Measurements from ENCODE around the gene TRAPPC2. TPM values are rescaled to one million over a fixed set of nuclear protein-coding genes. Genes with fewer than 3 reads are reported as not detected.

TRAPPC2 gene
- total RNA-seq, 4 donors from 2014 or later, result 14.3 to 17.3 (median 16.0) TPM

DNA sequence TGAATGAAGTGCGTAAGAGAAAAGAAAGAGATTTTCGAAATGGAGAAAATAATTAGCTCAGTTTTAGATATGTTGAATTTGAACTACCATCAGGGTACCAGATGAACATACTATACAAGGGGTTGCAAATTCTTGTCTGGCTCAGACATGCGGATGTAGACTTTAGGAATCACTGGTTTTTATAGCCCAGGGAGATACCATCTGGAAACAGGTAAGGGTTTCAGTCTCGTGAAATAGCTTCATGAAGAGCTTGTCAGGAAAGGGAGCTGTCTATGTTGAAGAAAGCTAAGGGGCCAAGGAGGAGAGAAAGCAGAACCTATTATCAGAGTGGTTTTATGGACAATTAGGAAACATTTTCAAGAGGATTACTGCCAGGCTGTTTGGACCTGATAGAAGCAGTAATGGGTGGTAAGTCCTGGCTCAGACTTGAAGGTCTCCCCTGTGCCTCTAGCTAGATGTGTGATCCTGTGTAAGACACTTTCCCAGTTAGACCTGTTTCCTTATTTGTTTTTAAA lies 38.8 kb downstream of the TRAPPC2 start:
- Histone ChIP-seq H3K27ac (no peak overlapping the region), H3K27me3 (no peaks in the 10 kb centered on the region), H3K4me1 (peaks cover 0 to 97% (median 6%) of the 10 kb centered on the region in 3 donors), H3K4me3 (no peak overlapping the region), H3K36me3 (no peaks in the 10 kb centered on the region), H3K9me3 (no peaks in the 10 kb centered on the region)
- TF ChIP-seq, protein P1, sequence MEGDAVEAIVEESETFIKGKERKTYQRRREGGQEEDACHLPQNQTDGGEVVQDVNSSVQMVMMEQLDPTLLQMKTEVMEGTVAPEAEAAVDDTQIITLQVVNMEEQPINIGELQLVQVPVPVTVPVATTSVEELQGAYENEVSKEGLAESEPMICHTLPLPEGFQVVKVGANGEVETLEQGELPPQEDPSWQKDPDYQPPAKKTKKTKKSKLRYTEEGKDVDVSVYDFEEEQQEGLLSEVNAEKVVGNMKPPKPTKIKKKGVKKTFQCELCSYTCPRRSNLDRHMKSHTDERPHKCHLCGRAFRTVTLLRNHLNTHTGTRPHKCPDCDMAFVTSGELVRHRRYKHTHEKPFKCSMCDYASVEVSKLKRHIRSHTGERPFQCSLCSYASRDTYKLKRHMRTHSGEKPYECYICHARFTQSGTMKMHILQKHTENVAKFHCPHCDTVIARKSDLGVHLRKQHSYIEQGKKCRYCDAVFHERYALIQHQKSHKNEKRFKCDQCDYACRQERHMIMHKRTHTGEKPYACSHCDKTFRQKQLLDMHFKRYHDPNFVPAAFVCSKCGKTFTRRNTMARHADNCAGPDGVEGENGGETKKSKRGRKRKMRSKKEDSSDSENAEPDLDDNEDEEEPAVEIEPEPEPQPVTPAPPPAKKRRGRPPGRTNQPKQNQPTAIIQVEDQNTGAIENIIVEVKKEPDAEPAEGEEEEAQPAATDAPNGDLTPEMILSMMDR (IDR thresholded peaks at IDR 0.05), result no peak
- TF ChIP-seq EP300 (IDR thresholded peaks at IDR 0.05), result no peak
- no peak for TF ChIP-seq POLR2AphosphoS5 (IDR thresholded peaks at IDR 0.05)
- TF ChIP-seq POLR2A (IDR thresholded peaks at IDR 0.05), result no peak
- no peak for ATAC-seq
- 78 to 89% methylated on average over 4 of the region's 4 CpGs for WGBS, 2 donors (ENCODE audit: low coverage in 1 of 2)

DNA sequence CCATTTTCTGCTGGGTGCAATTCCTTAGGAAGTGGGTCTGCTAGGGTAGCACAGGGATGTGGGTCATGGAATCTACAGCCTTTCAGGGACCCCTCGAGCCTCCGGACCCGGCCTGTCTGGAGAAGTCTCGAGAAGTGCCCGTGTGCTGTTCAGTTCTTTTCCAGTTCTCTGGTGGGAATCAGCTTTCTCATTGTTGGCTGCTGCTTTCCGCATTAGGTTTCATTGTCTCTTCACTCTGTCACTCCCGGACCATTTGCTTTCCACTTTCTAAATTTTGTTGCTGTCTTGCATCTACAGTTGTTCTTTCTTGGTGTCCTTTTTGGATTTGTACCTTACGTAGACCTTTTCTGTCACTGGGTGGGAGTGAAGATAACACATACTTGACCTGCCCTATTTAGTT lies 39.4 kb downstream of the TRAPPC2 start:
- H3K4me1 ChIP-seq, result peaks cover 0 to 93% (median 8%) of the 10 kb centered on the region in 3 donors
- no peaks in the 10 kb centered on the region for H3K27me3 ChIP-seq
- WGBS, 2 donors (ENCODE audit: low coverage in 1 of 2), result 67 to 93% methylated on average over 5 to 6 of the region's 8 CpGs
- no peak for TF ChIP-seq POLR2AphosphoS5 (IDR thresholded peaks at IDR 0.05)
- TF ChIP-seq EP300 (IDR thresholded peaks at IDR 0.05), result no peak
- TF ChIP-seq POLR2A (IDR thresholded peaks at IDR 0.05), result no peak
- TF ChIP-seq, protein P1 (IDR thresholded peaks at IDR 0.05), result no peak
- no peaks in the 10 kb centered on the region for H3K36me3 ChIP-seq
- no peak overlapping the region for H3K27ac ChIP-seq
- H3K4me3 ChIP-seq, result no peak overlapping the region
- no peak for ATAC-seq
- no peaks in the 10 kb centered on the region for H3K9me3 ChIP-seq

DNA sequence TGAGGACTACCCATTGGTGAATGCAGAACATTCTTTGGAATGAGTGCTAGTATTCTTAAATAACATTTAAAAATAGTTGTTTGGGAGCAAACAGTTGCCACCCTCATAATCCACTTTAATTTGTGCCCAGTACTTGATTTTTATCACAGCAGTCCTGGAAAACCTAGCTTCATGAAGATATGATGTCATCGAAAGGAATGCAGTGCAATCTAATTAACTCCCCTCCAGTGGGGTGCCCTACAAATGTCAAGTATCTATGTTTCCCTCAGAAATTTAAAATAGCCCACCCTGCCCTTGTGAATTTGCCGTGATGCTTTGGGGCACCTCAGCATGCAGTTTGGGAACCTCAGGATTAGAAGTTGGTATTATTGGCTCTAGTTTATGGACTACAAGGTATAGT lies 40.1 kb downstream of the TRAPPC2 start:
- Histone ChIP-seq H3K9me3 (no peaks in the 10 kb centered on the region), H3K4me3 (no peak overlapping the region), H3K36me3 (no peaks in the 10 kb centered on the region), H3K27ac (no peak overlapping the region), H3K27me3 (no peaks in the 10 kb centered on the region), H3K4me1 (peaks cover 0 to 87% (median 8%) of the 10 kb centered on the region in 3 donors)
- TF ChIP-seq POLR2AphosphoS5 (IDR thresholded peaks at IDR 0.05), result no peak
- no peak for TF ChIP-seq POLR2A (IDR thresholded peaks at IDR 0.05)
- TF ChIP-seq, protein P1 (IDR thresholded peaks at IDR 0.05), result no peak
- TF ChIP-seq EP300 (IDR thresholded peaks at IDR 0.05), result no peak
- WGBS, 2 donors (ENCODE audit: low coverage in 1 of 2), result 58 to 100% methylated on average over 1 to 2 of the region's 2 CpGs
- ATAC-seq, result no peak

DNA sequence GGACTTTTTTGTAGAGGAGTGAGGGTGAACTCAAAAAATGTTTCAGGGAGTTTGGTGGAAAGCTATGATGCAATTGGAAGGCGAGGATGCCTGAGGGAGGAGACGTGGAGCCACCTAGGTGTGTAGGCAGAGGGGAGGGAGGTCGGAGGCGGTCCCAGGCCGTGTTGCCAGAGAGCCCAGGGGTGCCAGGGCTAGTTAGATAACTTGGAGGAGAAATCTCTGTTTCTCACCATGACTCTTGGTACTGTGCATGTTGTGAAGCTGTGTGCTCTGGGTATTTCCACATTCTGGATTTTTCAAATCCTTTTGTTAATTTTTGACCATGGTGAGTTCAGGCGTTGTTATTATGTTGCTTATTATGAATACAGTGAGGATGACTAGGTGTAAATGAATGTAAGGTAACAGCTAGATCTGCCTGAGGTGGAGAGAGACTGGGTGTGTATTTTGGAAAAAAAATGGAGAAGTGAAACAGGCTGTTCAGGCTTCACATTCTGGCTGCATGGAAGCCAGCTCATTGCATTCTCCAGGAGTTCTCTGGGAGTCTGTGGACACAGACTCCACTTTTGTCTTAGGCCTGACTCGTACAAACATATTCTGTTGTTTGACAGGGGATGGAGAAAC lies 41.0 kb downstream of the TRAPPC2 start:
- no peak for TF ChIP-seq EP300 (IDR thresholded peaks at IDR 0.05)
- H3K4me1 ChIP-seq, result peaks cover 0 to 78% (median 8%) of the 10 kb centered on the region in 3 donors
- peak overlapping the region in 2 of 4 donors; percentile 1 to 24 for H3K27ac ChIP-seq
- H3K36me3 ChIP-seq, result no peaks in the 10 kb centered on the region
- no peak for ATAC-seq
- H3K27me3 ChIP-seq, result no peaks in the 10 kb centered on the region
- no peak overlapping the region for H3K4me3 ChIP-seq
- H3K9me3 ChIP-seq, result no peaks in the 10 kb centered on the region
- WGBS, 2 donors (ENCODE audit: low coverage in 1 of 2), result 44 to 64% methylated on average over 2 to 5 of the region's 7 CpGs

DNA sequence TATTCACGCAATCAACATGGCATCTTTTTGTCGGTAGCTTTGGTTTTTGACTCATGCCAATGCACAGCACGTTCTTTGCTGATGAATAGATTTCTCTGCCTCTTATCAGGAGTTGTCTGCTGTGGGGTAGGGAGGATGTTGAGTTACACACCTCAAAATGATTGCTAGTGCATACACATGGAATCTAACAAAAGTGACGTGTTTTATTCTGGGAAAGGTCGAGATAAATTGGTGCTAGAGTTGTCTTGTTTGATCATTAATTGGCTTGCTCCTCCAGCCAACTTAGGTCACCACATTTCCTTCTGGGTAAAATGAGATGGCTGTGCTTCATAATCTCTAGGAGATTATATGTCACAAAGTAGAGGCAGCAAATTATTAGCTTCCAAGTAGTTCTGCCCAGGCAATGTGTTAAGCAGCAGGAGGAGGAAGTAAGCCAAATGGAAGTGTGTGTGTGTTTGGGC lies 41.6 kb downstream of the TRAPPC2 start:
- H3K9me3 ChIP-seq, result no peaks in the 10 kb centered on the region
- H3K4me1 ChIP-seq, result peaks cover 0 to 71% (median 8%) of the 10 kb centered on the region in 3 donors
- H3K27ac ChIP-seq, result peak overlapping the region in 1 of 4 donors; percentile 24
- H3K36me3 ChIP-seq, result no peaks in the 10 kb centered on the region
- TF ChIP-seq, protein P1 (IDR thresholded peaks at IDR 0.05), result no peak
- TF ChIP-seq POLR2A (IDR thresholded peaks at IDR 0.05) (no peak), EP300 (IDR thresholded peaks at IDR 0.05) (no peak), POLR2AphosphoS5 (IDR thresholded peaks at IDR 0.05) (no peak)
- ATAC-seq, result no peak
- WGBS, 2 donors (ENCODE audit: low coverage in 1 of 2), result 61 to 83% methylated on average over 3 to 5 of the region's 5 CpGs
- H3K27me3 ChIP-seq, result no peaks in the 10 kb centered on the region
- H3K4me3 ChIP-seq, result no peak overlapping the region
